ENCODE measurements around the gene RNASET2. TPM values are rescaled to one million over a fixed set of nuclear protein-coding genes. Genes with fewer than 3 reads are reported as not detected.

Gene RNASET2
- total and polyA plus RNA-seq, 10 of the 15 experiments (the other 5 are each of a cell fraction or from before 2014, with no cell fraction given), result 5.5 to 225 (median 50.2) TPM

DNA sequence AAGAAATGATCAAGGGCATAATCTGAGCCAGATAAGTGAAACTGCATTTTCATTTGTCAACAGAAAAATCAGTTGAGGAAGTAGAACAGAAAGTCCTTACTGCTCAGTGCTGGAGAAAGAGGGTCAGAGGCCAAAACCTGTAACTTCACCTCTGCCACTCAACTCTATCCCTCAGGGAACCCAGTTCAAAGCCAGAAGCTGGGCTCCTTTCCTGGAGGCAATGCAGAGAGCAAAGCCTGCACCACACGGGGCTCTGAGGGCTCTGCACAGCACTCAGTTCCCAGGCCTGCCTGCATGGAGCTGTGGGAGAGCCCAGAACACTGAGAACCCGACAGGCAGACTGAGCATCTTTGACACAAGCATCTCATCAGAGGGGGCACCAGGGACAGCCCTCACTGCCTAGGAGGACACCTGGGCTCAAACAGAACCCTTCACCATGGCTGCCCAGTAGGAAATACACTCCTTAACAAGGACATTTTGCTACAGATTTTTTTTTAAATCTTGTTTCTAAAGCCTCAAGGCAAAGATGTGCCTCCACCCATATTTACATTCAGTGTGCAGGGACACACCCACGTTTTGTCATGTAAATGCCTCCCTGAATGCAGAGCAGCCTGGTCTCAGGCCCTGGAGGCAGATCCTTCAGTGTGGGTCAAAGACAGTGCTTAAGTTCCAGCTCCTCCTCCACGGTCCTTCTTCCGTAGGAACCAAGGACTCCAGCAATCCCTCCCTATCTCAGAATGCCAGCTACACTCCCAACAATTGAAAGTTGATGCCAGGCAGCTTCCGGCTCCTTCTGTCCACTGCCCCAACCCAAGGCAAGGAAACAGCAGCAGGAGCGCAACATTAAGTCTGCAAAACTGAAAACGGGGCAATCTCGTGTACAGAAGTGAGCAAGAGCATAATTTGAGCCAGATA lies 6.6 kb downstream of the RNASET2 start (continued):
- TF ChIP-seq MEF2B (IDR thresholded peaks at IDR 0.05; ENCODE audit: partially characterized antibody, poor library complexity, severe bottlenecking), result no peak
- TF ChIP-seq, protein P1, sequence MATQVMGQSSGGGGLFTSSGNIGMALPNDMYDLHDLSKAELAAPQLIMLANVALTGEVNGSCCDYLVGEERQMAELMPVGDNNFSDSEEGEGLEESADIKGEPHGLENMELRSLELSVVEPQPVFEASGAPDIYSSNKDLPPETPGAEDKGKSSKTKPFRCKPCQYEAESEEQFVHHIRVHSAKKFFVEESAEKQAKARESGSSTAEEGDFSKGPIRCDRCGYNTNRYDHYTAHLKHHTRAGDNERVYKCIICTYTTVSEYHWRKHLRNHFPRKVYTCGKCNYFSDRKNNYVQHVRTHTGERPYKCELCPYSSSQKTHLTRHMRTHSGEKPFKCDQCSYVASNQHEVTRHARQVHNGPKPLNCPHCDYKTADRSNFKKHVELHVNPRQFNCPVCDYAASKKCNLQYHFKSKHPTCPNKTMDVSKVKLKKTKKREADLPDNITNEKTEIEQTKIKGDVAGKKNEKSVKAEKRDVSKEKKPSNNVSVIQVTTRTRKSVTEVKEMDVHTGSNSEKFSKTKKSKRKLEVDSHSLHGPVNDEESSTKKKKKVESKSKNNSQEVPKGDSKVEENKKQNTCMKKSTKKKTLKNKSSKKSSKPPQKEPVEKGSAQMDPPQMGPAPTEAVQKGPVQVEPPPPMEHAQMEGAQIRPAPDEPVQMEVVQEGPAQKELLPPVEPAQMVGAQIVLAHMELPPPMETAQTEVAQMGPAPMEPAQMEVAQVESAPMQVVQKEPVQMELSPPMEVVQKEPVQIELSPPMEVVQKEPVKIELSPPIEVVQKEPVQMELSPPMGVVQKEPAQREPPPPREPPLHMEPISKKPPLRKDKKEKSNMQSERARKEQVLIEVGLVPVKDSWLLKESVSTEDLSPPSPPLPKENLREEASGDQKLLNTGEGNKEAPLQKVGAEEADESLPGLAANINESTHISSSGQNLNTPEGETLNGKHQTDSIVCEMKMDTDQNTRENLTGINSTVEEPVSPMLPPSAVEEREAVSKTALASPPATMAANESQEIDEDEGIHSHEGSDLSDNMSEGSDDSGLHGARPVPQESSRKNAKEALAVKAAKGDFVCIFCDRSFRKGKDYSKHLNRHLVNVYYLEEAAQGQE (IDR thresholded peaks at IDR 0.05; ENCODE audit: low read depth, low read length), result no peak
- TF ChIP-seq LARP7 (IDR thresholded peaks at IDR 0.05), result no peak
- TF ChIP-seq, protein P2, sequence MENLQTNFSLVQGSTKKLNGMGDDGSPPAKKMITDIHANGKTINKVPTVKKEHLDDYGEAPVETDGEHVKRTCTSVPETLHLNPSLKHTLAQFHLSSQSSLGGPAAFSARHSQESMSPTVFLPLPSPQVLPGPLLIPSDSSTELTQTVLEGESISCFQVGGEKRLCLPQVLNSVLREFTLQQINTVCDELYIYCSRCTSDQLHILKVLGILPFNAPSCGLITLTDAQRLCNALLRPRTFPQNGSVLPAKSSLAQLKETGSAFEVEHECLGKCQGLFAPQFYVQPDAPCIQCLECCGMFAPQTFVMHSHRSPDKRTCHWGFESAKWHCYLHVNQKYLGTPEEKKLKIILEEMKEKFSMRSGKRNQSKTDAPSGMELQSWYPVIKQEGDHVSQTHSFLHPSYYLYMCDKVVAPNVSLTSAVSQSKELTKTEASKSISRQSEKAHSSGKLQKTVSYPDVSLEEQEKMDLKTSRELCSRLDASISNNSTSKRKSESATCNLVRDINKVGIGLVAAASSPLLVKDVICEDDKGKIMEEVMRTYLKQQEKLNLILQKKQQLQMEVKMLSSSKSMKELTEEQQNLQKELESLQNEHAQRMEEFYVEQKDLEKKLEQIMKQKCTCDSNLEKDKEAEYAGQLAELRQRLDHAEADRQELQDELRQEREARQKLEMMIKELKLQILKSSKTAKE (IDR thresholded peaks at IDR 0.05; ENCODE audit: low read depth, poor library complexity, severe bottlenecking), result no peak
- TF ChIP-seq WRNIP1 (IDR thresholded peaks at IDR 0.05; ENCODE audit: borderline replicate concordance, low read depth, low read length), result 0 out of 2 replicates have a peak, but pooled peaks have one; percentile 51
- TF ChIP-seq MTA3 (IDR thresholded peaks at IDR 0.05; ENCODE audit: borderline replicate concordance, low read length), result no peak
- TF ChIP-seq ASH2L (IDR thresholded peaks at IDR 0.05; ENCODE audit: borderline replicate concordance, low read depth), result no peak
- TF ChIP-seq BRCA1 (IDR thresholded peaks at IDR 0.05; ENCODE audit: low read depth, low read length), result no peak
- TF ChIP-seq SMARCA5 (IDR thresholded peaks at IDR 0.05), result no peak
- no peak for TF ChIP-seq MXI1 (IDR thresholded peaks at IDR 0.05; ENCODE audit: low read depth, low read length)
- TF ChIP-seq, protein P3, sequence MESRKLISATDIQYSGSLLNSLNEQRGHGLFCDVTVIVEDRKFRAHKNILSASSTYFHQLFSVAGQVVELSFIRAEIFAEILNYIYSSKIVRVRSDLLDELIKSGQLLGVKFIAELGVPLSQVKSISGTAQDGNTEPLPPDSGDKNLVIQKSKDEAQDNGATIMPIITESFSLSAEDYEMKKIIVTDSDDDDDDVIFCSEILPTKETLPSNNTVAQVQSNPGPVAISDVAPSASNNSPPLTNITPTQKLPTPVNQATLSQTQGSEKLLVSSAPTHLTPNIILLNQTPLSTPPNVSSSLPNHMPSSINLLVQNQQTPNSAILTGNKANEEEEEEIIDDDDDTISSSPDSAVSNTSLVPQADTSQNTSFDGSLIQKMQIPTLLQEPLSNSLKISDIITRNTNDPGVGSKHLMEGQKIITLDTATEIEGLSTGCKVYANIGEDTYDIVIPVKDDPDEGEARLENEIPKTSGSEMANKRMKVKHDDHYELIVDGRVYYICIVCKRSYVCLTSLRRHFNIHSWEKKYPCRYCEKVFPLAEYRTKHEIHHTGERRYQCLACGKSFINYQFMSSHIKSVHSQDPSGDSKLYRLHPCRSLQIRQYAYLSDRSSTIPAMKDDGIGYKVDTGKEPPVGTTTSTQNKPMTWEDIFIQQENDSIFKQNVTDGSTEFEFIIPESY (IDR thresholded peaks at IDR 0.05), result no peak
- no peak for TF ChIP-seq SIN3A (IDR thresholded peaks at IDR 0.05; ENCODE audit: low read depth, low read length)
- TF ChIP-seq CHD2 (IDR thresholded peaks at IDR 0.05; ENCODE audit: borderline replicate concordance, low read depth, low read length), result no peak
- TF ChIP-seq IRF4 (IDR thresholded peaks at IDR 0.05; ENCODE audit: low read depth, low read length), result 0 out of 2 replicates have a peak, but pooled peaks have one; percentile 21
- TF ChIP-seq, protein P4, sequence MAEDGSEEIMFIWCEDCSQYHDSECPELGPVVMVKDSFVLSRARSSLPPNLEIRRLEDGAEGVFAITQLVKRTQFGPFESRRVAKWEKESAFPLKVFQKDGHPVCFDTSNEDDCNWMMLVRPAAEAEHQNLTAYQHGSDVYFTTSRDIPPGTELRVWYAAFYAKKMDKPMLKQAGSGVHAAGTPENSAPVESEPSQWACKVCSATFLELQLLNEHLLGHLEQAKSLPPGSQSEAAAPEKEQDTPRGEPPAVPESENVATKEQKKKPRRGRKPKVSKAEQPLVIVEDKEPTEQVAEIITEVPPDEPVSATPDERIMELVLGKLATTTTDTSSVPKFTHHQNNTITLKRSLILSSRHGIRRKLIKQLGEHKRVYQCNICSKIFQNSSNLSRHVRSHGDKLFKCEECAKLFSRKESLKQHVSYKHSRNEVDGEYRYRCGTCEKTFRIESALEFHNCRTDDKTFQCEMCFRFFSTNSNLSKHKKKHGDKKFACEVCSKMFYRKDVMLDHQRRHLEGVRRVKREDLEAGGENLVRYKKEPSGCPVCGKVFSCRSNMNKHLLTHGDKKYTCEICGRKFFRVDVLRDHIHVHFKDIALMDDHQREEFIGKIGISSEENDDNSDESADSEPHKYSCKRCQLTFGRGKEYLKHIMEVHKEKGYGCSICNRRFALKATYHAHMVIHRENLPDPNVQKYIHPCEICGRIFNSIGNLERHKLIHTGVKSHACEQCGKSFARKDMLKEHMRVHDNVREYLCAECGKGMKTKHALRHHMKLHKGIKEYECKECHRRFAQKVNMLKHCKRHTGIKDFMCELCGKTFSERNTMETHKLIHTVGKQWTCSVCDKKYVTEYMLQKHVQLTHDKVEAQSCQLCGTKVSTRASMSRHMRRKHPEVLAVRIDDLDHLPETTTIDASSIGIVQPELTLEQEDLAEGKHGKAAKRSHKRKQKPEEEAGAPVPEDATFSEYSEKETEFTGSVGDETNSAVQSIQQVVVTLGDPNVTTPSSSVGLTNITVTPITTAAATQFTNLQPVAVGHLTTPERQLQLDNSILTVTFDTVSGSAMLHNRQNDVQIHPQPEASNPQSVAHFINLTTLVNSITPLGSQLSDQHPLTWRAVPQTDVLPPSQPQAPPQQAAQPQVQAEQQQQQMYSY (CRISPR knock-in tag; IDR thresholded peaks at IDR 0.05), result no peak
- no peak for TF ChIP-seq RAD51 (IDR thresholded peaks at IDR 0.05)

Measured in GM12878 (cell line).